B cell (primary cell): ENCODE data around the gene LCN9. TPM values are rescaled to one million over a fixed set of nuclear protein-coding genes. Genes with fewer than 3 reads are reported as not detected.

Source experiments
- ATAC-seq: fragments of 200-7000 bp; cut with Tn5 transposase; one replicate; pipeline ENCODE4 v1.10.0; 2021; ENCODE audit warnings: low read depth, mild to moderate bottlenecking, moderate number of reproducible peaks, moderate library complexity
- CTCF ChIA-PET: fragments of 350-600 bp; sonication (Branson Sonifier 250); formaldehyde crosslinking; loops from one replicate; lab custom pipeline; 2021; ENCODE audit warnings: antibody characterized with exemption, inconsistent platforms; lab: Charles Lee
- POLR2A ChIA-PET: fragments of 350-600 bp; sonication (Branson Sonifier 250); formaldehyde crosslinking; loops from one replicate; lab custom pipeline; 2021; ENCODE audit warnings: antibody characterized with exemption; lab: Charles Lee
- DNase-seq: peaks from one replicate; pipeline ENCODE4 v3.0.0; 2013
- H2AFZ ChIP-seq: 2 replicates; pipeline ENCODE4 v1.6.1; 2012; ENCODE audit warnings: mild to moderate bottlenecking, low read depth, low read length; ENCODE audit not compliant: insufficient read depth, poor library complexity, severe bottlenecking
- H3K27ac ChIP-seq, 2 donors: 1 replicate in 1 of 2; 2 replicates in 1 of 2; pipeline ENCODE4 v1.5.1; 2012 to 2013; ENCODE audit warnings: low read length in 2 of 2, mild to moderate bottlenecking in 2 of 2, moderate library complexity in 1 of 2
- H3K27me3 ChIP-seq, 4 experiments: fragments of 200-600 bp in 1 of 4; sonication (generic) in 1 of 4; replicated peaks in 1 of 4; 1 replicate in 2 of 4; 2 replicates in 2 of 4; pipeline versions ENCODE4 v1.6.1 to v1.7.0; 2013 to 2016; ENCODE audit warnings: low read length in 3 of 4, mild to moderate bottlenecking in 2 of 4, mixed read lengths in 1 of 4, moderate library complexity in 1 of 4; ENCODE audit not compliant: insufficient read depth in 4 of 4, control insufficient read depth in 3 of 4; ENCODE audit errors: control extremely low read depth in 1 of 4
- H3K36me3 ChIP-seq, 2 experiments: replicated peaks in 1 of 2; 1 replicate in 1 of 2; 2 replicates in 1 of 2; pipeline versions ENCODE4 v1.6.1 to v1.7.1; 2013; ENCODE audit warnings: low read length in 1 of 2; ENCODE audit not compliant: insufficient read depth in 2 of 2, control insufficient read depth in 1 of 2; ENCODE audit errors: control extremely low read depth in 1 of 2, extremely low read depth in 1 of 2
- H3K4me1 ChIP-seq, 2 donors: fragments of 200-600 bp in 1 of 2; sonication (generic) in 1 of 2; 1 replicate in 1 of 2; 2 replicates in 1 of 2; pipeline versions ENCODE4 v1.5.1 to v1.6.1; 2013 to 2017; ENCODE audit warnings: low read length in 2 of 2; ENCODE audit not compliant: control insufficient read depth in 2 of 2, insufficient read depth in 2 of 2
- H3K4me2 ChIP-seq: replicated peaks from 2 replicates; pipeline ENCODE3; 2012; ENCODE audit warnings: mild to moderate bottlenecking, low read depth, low read length; ENCODE audit not compliant: poor library complexity, severe bottlenecking
- H3K4me3 ChIP-seq, 5 experiments: fragments of 200-600 bp in 1 of 5; sonication (generic) in 1 of 5; 1 replicate in 3 of 5; 2 replicates in 2 of 5; pipeline versions ENCODE4 v1.5.1 to v1.7.0; 2011 to 2016; ENCODE audit warnings: low read length in 4 of 5, mild to moderate bottlenecking in 4 of 5, low read depth in 2 of 5, control low read depth in 1 of 5, moderate library complexity in 1 of 5; ENCODE audit not compliant: insufficient read depth in 1 of 5; ENCODE audit errors: control extremely low read depth in 1 of 5, extremely low read depth in 1 of 5
- H3K79me2 ChIP-seq: fragments of 200-600 bp; sonication (generic); one replicate; pipeline ENCODE4 v1.6.0; 2016; ENCODE audit warnings: low read length; ENCODE audit not compliant: control insufficient read depth, insufficient read depth
- H3K9ac ChIP-seq: fragments of 200-600 bp; sonication (generic); 2 replicates; pipeline ENCODE4 v1.6.1; 2017; ENCODE audit warnings: mild to moderate bottlenecking, low read length, moderate library complexity
- H3K9me3 ChIP-seq, 3 donors: one replicate each; pipeline versions ENCODE4 v1.6.1 to v1.7.1; 2013; ENCODE audit warnings: low read length in 2 of 3; ENCODE audit not compliant: control insufficient read depth in 2 of 3, insufficient read depth in 1 of 3; ENCODE audit errors: control extremely low read depth in 1 of 3
- H4K20me1 ChIP-seq: 2 replicates; pipeline ENCODE4 v1.6.0; 2012; ENCODE audit warnings: mild to moderate bottlenecking, low read length; ENCODE audit not compliant: insufficient read depth, control insufficient read depth, poor library complexity, severe bottlenecking
- H3K27ac Mint-ChIP-seq: one replicate; pipeline ENCODE4 v1.8.0; 2021; ENCODE audit warnings: mixed read lengths
- H3K27me3 Mint-ChIP-seq: one replicate; pipeline ENCODE4 v1.8.0; 2021; ENCODE audit warnings: mixed read lengths
- H3K4me1 Mint-ChIP-seq: one replicate; pipeline ENCODE4 v1.8.0; 2021; ENCODE audit warnings: mixed read lengths
- H3K4me3 Mint-ChIP-seq: one replicate; pipeline ENCODE4 v1.8.0; 2021; ENCODE audit warnings: mixed read lengths
- H3K9me3 Mint-ChIP-seq: one replicate; pipeline ENCODE4 v1.8.0; 2022; ENCODE audit warnings: mixed read lengths; ENCODE audit not compliant: insufficient read depth
- CTCF ChIP-seq: fragments of 200-600 bp; IDR thresholded peaks from one replicate; pipeline ENCODE4 v1.8.0; 2022; ENCODE audit warnings: antibody characterized with exemption, mild to moderate bottlenecking
- EZH2 ChIP-seq: IDR thresholded peaks from 2 replicates; pipeline ENCODE4 v1.6.1; 2012; ENCODE audit warnings: borderline replicate concordance, low read depth, mild to moderate bottlenecking, moderate library complexity, low read length; ENCODE audit not compliant: insufficient read depth, poor library complexity, severe bottlenecking
- WGBS: methylation state at CpG from one replicate; pipeline ENCODE4 v1.1.5; 2013; ENCODE audit warnings: missing lambda C conversion rate; ENCODE audit not compliant: insufficient coverage; 5-methylcytosine and 5-hydroxymethylcytosine counted together
- intact Hi-C: fragments of 100-400 bp; cut with micrococcal nuclease; formaldehyde crosslinking; loops from one replicate; pipeline ENCODE4 v1.10.0; 2022
- polyA plus RNA-seq: library from polyadenylated mRNA; depleted of rRNA; stranded (reverse); fragments of >200 nt; gene quantifications from 2 replicates; pipeline ENCODE4 v1.2.3, GENCODE V29; 2012
- total RNA-seq, 2 donors: library from RNA; stranded (reverse); fragments of 120-200 nt in 1 of 2; gene quantifications; 1 replicate in 1 of 2; 2 replicates in 1 of 2; pipeline versions ENCODE4 v1.2.3 to v1.2.4, GENCODE V29; 2013 to 2022

LCN9 gene
- total and polyA plus RNA-seq, 2 donors (not counting 1 experiment from before 2014, with no cell fraction given) = not detected

- no peaks in the 10 kb centered on the region for H3K36me3 ChIP-seq
- no peaks in the 10 kb centered on the region for H3K79me2 ChIP-seq
- H3K4me3 Mint-ChIP-seq = no peak overlapping the region
- 90% methylated on average over 12 of the region's 13 CpGs for WGBS
- intact Hi-C loops = no loop called here
- ATAC-seq (no peak), DNase-seq (no peak)
- TF ChIP-seq EZH2 (no peak), CTCF (no peak)
- H3K4me1 Mint-ChIP-seq = no peaks in the 10 kb centered on the region
- CTCF ChIA-PET = no interaction called here
- H3K27ac ChIP-seq = no peak overlapping the region
- peaks cover 0 to 4% (median 0%) of the 10 kb centered on the region in 3 donors for H3K9me3 ChIP-seq
- H3K4me1 ChIP-seq = no peaks in the 10 kb centered on the region
- H2AFZ ChIP-seq = no peak overlapping the region
- H4K20me1 ChIP-seq = no peaks in the 10 kb centered on the region
- POLR2A ChIA-PET = no interaction called here
- no peaks in the 10 kb centered on the region for H3K9me3 Mint-ChIP-seq
- H3K4me2 ChIP-seq = no peak overlapping the region
- no peak overlapping the region for H3K9ac ChIP-seq
- H3K4me3 ChIP-seq = no peak overlapping the region
- no peaks in the 10 kb centered on the region for H3K27me3 ChIP-seq
- peaks cover 3% of the 10 kb centered on the region for H3K27me3 Mint-ChIP-seq
- H3K27ac Mint-ChIP-seq = no peak overlapping the region
These were observed 13.8 kb downstream of the LCN9 start for GRCh38 chr9:135676891-135677290.

GRCh38 chr9:135677641-135678168, 14.6 kb downstream of the LCN9 start:
- no peak overlapping the region for H3K27ac Mint-ChIP-seq
- H3K9me3 Mint-ChIP-seq = no peaks in the 10 kb centered on the region
- TF ChIP-seq EZH2 = no peak
- TF ChIP-seq CTCF = no peak
- no peak overlapping the region for H3K27ac ChIP-seq
- DNase-seq = no peak
- peaks cover under 1% of the 10 kb centered on the region for H3K27me3 Mint-ChIP-seq
- no peaks in the 10 kb centered on the region for H3K27me3 ChIP-seq
- H4K20me1 ChIP-seq = no peaks in the 10 kb centered on the region
- H3K4me2 ChIP-seq = no peak overlapping the region
- no peak for ATAC-seq
- peaks cover 0 to 4% (median 0%) of the 10 kb centered on the region in 3 donors for H3K9me3 ChIP-seq
- H3K4me3 ChIP-seq = no peak overlapping the region
- no peak overlapping the region for H2AFZ ChIP-seq
- no peak overlapping the region for H3K9ac ChIP-seq
- WGBS = 88% methylated on average over 22 of the region's 22 CpGs
- no peaks in the 10 kb centered on the region for H3K4me1 Mint-ChIP-seq
- H3K79me2 ChIP-seq = no peaks in the 10 kb centered on the region
- CTCF ChIA-PET = no interaction called here
- POLR2A ChIA-PET = no interaction called here
- no peaks in the 10 kb centered on the region for H3K4me1 ChIP-seq
- no peak overlapping the region for H3K4me3 Mint-ChIP-seq
- intact Hi-C loops = no loop called here
- H3K36me3 ChIP-seq = no peaks in the 10 kb centered on the region
